Measurements from ENCODE around the gene ICE2. TPM values are rescaled to one million over a fixed set of nuclear protein-coding genes. Genes with fewer than 3 reads are reported as not detected.

ICE2 gene
- total RNA-seq, 1 experiment from 2014 or later = 28.5 TPM

DNA sequence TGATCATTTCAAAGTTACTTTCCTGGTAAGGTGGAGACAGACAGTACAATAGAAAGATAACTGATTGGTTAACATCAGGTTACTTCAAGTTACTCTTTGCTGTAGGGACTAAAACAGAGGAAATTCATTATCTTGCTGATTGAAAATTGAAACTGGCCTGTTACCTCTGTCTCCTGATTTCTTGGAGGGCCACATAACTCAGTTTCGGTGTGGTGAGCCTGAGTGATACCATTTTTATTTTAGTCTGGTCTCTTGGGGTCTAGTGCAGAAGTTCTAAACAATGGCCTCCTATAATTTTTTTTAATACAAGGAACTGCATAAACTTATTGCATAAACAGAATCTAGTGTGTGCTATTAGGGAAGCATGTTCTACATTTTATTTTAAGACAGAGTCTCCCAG, 1.2 kb upstream of the ICE2 start:
- peaks cover 3% of the 10 kb centered on the region; the same call in 1 of the 2 replicates for H3K36me3 ChIP-seq
- H3K27me3 ChIP-seq (replicated peaks) = no peaks in the 10 kb centered on the region
- H3K9me3 ChIP-seq (replicated peaks) = no peaks in the 10 kb centered on the region
- peaks cover 29% of the 10 kb centered on the region for H3K4me1 ChIP-seq (replicated peaks)
- H3K27ac ChIP-seq = no peak overlapping the region
- H3K4me3 ChIP-seq = no peak overlapping the region
- DNase-seq (ENCODE audit: low read depth in 1 of 2, low spot score in 2 of 2) = no peak

DNA sequence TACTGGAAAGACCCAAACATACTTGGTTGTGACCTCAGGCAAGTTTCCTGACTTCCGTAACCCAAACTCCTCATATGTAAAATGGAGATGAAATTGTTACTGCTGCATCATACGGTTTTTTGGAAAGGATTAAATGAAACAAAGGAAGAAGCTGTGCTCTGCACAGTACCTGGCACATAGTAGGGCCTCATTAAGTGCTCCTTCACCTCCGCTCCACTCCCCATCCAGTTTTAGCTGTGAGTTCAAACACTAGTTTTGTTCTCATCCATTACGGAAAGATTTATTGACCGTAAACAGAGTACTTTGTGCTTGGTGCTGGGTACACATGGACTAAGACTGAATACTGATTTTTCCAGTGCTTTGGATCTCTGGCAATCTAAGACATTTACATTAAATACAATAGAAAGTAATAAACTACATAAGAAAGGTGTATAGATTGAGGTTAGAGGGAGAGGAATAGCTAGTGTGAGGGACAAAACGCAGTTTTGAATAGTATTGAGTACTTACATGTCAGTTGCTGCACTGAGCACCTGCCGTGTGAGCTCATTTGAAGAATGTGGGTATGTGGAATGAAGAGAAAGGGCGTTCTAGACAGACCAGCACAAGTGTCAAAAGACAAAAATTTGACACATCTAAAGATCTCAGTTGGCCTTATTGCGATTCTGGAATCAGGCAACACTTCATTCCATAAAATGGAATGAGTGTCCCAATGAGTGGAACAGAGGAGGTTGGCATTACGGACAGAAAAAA, 594 bp upstream of the ICE2 start:
- H3K27me3 ChIP-seq (replicated peaks) = no peaks in the 10 kb centered on the region
- peaks cover 8% of the 10 kb centered on the region for H3K36me3 ChIP-seq
- H3K9me3 ChIP-seq (replicated peaks) = no peaks in the 10 kb centered on the region
- peak overlapping the region; percentile 62 for H3K4me3 ChIP-seq
- peak overlapping the region; percentile 77 for H3K27ac ChIP-seq
- no peak for DNase-seq (ENCODE audit: low read depth in 1 of 2, low spot score in 2 of 2)
- H3K4me1 ChIP-seq (replicated peaks) = peaks cover 29% of the 10 kb centered on the region

DNA sequence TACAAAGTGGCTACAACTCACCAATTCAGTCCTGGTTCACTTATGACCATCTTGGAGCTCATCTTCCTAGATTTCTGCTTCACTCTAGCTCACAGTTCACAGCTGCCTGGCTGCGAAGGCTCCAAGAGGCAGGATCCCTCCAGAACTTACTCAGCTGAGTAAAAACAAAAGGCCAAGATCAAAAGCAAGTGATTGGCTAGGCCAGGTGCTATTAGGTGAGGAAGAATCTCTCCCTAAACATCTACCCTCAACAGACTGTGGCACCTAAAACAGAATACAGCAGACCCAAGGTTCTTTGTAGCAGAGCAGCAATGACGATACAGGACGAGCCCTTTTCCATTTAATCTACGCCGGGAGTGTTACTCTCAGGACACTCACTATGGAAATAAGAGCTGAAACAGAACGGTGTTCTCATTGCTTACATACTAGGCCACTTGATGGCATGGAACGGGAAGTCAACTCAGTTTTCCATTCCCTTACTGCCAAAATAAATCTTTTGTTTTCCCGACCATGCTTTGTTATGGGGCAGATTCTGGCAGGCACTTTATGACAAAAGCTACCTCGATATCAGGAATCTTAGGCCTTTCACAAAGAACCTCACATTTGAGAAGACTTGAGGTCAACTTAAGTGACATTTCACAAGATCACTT, 901 bp downstream of the ICE2 start:
- peak overlapping the region; percentile 77 for H3K27ac ChIP-seq
- H3K4me3 ChIP-seq = peak overlapping the region; percentile 62
- H3K36me3 ChIP-seq = peaks cover 19% of the 10 kb centered on the region
- H3K9me3 ChIP-seq (replicated peaks) = no peaks in the 10 kb centered on the region
- peak in 1 of 2 experiments; percentile 42 for DNase-seq (ENCODE audit: low read depth in 1 of 2, low spot score in 2 of 2)
- H3K4me1 ChIP-seq (replicated peaks) = peaks cover 29% of the 10 kb centered on the region
- no peaks in the 10 kb centered on the region for H3K27me3 ChIP-seq (replicated peaks)

DNA sequence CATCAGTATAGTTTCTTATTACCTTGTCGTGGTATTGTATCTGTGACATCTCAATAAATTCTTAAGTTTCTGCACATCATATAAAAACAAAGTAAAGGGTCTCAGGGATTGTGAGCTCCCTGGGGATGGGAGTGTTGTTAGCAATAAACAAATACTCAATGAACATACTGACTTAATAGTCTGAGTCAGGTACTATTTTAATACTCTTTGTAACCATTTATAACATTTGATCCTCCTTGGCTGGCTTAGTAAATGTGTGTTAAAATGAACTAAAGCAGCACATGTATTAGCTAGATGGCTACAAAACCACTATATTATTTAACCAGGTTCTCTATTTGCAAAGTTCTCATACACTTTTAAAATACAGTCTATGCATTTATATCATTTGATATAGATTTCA, 1.8 kb downstream of the ICE2 start:
- Histone ChIP-seq H3K36me3 (peaks cover 22% of the 10 kb centered on the region), H3K27ac (peak overlapping the region; percentile 77), H3K27me3 (replicated peaks) (no peaks in the 10 kb centered on the region), H3K4me1 (replicated peaks) (peaks cover 29% of the 10 kb centered on the region), H3K9me3 (replicated peaks) (no peaks in the 10 kb centered on the region), H3K4me3 (no peak overlapping the region)
- DNase-seq (ENCODE audit: low read depth in 1 of 2, low spot score in 2 of 2) = no peak

DNA sequence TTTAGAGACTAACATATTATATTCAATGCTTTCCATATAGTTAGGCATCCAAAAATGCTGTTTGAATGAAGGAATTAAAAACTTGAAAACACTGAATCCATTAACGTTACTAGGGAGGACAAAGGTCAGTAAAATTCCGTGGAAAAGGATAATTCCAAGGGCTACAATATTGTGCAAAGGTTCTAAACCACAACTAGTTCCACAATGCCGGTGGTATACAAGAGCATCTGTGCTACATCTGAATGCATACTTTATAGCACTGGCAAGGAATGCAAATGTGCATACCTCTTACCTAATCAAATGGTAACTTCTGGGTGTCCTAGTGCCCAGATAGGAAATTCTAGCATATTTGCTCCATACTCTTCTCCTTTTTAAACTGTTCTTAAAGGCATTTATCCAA, 2.2 kb downstream of the ICE2 start:
- Histone ChIP-seq H3K4me1 (replicated peaks) (peaks cover 29% of the 10 kb centered on the region), H3K27me3 (replicated peaks) (no peaks in the 10 kb centered on the region), H3K4me3 (no peak overlapping the region), H3K27ac (peak overlapping the region; percentile 77), H3K36me3 (peaks cover 22% of the 10 kb centered on the region), H3K9me3 (replicated peaks) (no peaks in the 10 kb centered on the region)
- no peak for DNase-seq (ENCODE audit: low read depth in 1 of 2, low spot score in 2 of 2)

DNA sequence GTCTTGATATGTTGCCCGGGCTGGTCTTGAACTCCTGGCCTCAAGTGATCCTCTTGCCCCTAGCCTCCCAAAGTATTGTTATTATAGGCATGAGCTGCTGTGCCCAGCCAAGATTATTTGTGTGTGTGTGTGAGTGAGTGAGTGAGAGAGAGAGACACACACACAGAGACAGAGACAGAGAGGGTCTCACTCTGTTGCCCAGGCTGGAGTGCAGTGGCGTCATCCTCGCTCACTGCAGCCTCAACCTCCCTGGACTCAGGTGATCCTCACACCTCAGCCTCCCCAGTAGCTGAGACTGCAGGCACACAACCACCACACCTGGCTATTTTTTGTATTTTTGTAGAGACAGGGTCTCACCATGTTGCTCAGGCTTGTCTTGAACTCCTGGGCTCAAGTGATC, 5.8 kb downstream of the ICE2 start:
- peaks cover 37% of the 10 kb centered on the region for H3K36me3 ChIP-seq
- no peaks in the 10 kb centered on the region for H3K9me3 ChIP-seq (replicated peaks)
- H3K27ac ChIP-seq = no peak overlapping the region
- H3K4me3 ChIP-seq = no peak overlapping the region
- DNase-seq (ENCODE audit: low read depth in 1 of 2, low spot score in 2 of 2) = no peak
- H3K4me1 ChIP-seq (replicated peaks) = peaks cover 22% of the 10 kb centered on the region
- H3K27me3 ChIP-seq (replicated peaks) = no peaks in the 10 kb centered on the region

DNA sequence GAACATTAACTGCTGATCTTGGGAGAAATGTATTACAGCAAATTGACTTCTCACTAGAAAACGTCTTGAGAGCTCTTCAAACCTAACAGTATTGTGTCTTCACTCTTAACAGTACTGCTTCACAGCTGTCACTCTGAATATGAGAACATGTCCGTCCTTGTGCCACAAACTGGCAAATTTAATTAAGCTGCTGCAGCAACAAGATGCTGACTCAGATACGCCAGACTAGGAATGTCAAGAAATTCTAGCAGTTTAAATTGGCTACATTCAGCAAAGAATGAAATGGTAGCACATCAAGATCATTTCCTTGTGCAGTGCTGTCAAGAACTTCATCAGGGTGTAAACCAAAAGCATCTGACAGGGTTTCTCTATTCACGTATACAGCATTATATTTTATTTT, 7.6 kb downstream of the ICE2 start:
- Histone ChIP-seq H3K27ac (no peak overlapping the region), H3K36me3 (peaks cover 48% of the 10 kb centered on the region), H3K4me1 (replicated peaks) (peaks cover 4% of the 10 kb centered on the region), H3K9me3 (replicated peaks) (no peaks in the 10 kb centered on the region), H3K4me3 (no peak overlapping the region), H3K27me3 (replicated peaks) (no peaks in the 10 kb centered on the region)
- no peak for DNase-seq (ENCODE audit: low read depth in 1 of 2, low spot score in 2 of 2)

DNA sequence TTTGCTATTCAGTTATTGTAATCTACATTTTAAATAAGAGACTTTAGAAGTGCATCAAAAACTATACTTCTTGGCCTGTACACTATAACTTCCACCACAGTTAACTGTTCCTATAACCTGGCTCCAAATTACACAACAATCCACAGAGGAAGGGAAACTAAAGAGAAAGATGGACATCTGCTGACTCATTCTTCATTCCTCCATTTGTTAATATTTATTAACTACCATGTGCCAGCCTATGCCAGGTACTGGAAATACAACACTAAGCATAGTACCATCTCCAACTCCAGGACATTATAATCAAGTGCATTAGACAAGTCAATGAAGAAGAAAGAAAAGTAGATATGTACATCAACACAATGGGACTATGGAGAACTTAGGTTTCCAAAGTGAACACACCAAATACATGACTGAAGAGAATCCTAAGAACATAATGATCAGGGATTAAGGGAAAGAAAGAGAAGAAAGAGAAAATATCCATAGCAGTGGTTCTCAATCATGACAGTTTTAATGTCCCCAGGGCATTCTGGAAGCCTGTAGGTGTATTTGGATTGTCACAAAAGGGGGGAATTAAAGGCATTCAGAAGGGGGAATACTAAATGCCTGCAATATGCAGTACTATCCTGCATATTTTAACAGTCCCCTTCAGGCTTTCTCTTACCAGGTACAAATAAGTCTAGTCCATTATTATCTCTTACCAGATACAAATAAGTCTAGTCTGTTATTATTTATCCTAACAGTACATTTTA, 8.9 kb downstream of the ICE2 start:
- no peak overlapping the region for H3K27ac ChIP-seq
- H3K4me3 ChIP-seq = no peak overlapping the region
- no peaks in the 10 kb centered on the region; the same call in none of the 2 replicates for H3K4me1 ChIP-seq (replicated peaks)
- H3K36me3 ChIP-seq = peaks cover 51% of the 10 kb centered on the region
- H3K27me3 ChIP-seq (replicated peaks) = no peaks in the 10 kb centered on the region
- no peak for DNase-seq (ENCODE audit: low read depth in 1 of 2, low spot score in 2 of 2)
- no peaks in the 10 kb centered on the region for H3K9me3 ChIP-seq (replicated peaks)

DNA sequence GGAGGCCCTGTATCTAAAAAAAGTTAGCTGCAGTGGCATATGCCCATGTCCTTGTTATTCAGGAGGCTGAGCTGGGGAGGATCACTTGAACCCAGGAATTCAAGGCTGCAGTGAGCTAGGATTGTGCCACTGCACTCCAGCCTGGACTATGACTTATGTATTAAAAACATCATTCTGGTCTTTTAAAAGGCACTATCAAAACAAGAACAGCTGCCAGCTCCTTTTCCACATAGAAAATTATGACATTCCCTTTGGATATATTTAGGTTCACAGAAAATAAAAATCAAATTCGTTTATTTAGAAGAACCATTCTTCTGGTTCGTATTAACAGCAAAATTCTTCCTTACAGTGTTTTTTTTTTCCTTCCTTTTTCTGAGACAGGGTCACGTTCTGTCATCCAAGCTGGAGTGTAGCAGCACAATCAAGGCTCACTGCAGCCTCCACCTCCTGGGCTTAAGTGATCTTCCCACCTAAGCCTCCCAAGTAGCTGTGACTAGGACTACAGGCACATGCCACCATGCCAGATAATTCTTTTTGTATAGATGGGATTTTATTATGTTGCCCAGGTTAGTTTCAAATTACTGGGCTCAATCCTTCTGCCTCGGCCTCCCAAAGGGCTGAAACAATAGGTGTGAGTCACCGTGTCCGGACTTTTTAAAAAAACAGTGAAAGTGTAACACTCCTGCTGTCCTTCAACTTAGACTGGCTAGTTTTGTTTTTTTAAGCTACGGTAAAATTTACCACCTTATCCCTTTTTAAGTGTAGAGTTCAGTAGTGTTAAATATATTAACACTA, 13.9 kb downstream of the ICE2 start:
- DNase-seq (ENCODE audit: low read depth in 1 of 2, low spot score in 2 of 2) = peak in 1 of 2 experiments; percentile 56
- H3K4me1 ChIP-seq (replicated peaks) = no peaks in the 10 kb centered on the region; the same call in none of the 2 replicates
- H3K9me3 ChIP-seq (replicated peaks) = no peaks in the 10 kb centered on the region
- H3K27ac ChIP-seq = no peak overlapping the region
- no peaks in the 10 kb centered on the region for H3K27me3 ChIP-seq (replicated peaks)
- no peak overlapping the region for H3K4me3 ChIP-seq
- H3K36me3 ChIP-seq = peaks cover 31% of the 10 kb centered on the region

DNA sequence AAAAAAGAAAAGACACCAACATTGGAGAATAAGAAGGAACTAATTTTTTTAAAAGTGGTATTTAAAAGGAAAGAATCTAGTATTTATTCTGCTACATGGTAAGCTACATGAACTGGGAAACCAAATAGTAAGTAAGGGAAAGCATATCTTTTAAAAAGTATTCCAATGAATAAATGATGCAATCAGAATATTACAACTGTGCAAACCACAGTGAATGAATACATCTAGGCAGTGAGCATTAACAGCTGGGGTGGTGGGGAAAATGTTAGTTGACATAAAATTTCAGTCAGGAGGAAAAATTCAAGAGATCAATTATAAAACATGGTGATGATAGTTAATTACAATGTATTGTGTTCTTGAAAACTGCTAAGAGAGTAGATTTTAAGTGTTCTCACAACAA, 16.9 kb downstream of the ICE2 start:
- H3K4me1 ChIP-seq (replicated peaks) = no peaks in the 10 kb centered on the region; the same call in 1 of the 2 replicates
- H3K4me3 ChIP-seq = no peak overlapping the region
- no peak for DNase-seq (ENCODE audit: low read depth in 1 of 2, low spot score in 2 of 2)
- H3K9me3 ChIP-seq (replicated peaks) = no peaks in the 10 kb centered on the region
- H3K27me3 ChIP-seq (replicated peaks) = no peaks in the 10 kb centered on the region
- H3K27ac ChIP-seq = no peak overlapping the region
- H3K36me3 ChIP-seq = peaks cover 11% of the 10 kb centered on the region

DNA sequence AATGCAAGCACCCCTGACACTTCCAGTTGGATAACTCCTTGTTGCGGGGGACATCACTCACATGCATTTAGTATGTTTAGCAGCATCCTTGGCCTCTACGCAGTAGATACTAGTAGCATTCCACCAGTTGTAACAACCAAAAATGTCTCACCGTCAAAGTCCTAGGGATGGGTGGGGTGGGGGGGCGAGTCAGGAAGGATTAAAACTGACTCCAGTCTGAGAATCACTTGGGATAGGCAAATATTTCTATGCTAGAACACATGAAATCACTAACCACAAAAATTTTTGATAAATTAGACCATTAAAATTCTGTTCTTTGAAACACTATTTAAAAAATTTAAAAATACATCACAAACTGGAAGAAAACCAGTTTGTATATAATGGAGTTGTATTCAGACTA, 18.0 kb downstream of the ICE2 start:
- peaks cover 4% of the 10 kb centered on the region for H3K36me3 ChIP-seq
- DNase-seq (ENCODE audit: low read depth in 1 of 2, low spot score in 2 of 2) = no peak
- no peaks in the 10 kb centered on the region for H3K27me3 ChIP-seq (replicated peaks)
- H3K27ac ChIP-seq = no peak overlapping the region
- no peaks in the 10 kb centered on the region; the same call in 1 of the 2 replicates for H3K4me1 ChIP-seq (replicated peaks)
- H3K9me3 ChIP-seq (replicated peaks) = no peaks in the 10 kb centered on the region
- H3K4me3 ChIP-seq = no peak overlapping the region

DNA sequence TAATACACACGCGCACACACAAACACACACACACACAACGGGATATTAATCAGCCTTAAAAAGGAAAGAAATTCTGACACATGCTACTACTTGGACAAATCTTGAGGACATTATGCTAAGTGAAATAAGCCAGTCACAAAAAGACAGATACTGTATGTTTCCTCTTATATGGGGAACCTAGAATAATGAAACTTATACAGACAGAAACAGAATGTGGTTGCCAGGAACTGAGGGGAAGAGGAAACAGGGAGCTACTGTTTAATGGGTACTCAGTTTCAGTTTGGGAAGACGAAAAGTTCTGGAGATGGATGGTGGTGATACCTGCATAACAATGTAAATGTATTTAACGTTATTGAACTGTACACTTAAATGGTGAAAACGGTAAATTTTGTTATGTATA, 20.2 kb downstream of the ICE2 start:
- Histone ChIP-seq H3K9me3 (replicated peaks) (no peaks in the 10 kb centered on the region), H3K27ac (no peak overlapping the region), H3K4me3 (no peak overlapping the region), H3K27me3 (replicated peaks) (no peaks in the 10 kb centered on the region), H3K36me3 (peaks cover 16% of the 10 kb centered on the region), H3K4me1 (replicated peaks) (no peaks in the 10 kb centered on the region)
- DNase-seq (ENCODE audit: low read depth in 1 of 2, low spot score in 2 of 2) = no peak

DNA sequence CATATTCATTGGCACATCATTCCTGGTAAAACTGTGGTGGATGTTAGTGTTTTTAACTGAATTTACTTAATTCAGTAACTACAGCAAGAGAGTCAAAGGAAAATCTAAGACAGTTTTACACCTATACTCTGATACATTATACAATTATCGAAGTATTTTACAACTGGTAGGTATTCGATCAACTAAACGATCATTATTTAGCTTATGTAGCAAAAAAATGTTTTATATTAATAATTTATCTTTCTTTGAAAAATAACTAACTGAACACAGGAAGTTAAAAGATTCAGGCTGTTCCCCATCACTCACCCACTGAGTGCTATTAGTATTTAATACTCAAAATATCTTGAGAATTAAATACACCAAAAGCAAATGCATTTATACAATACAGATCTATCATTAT, 21.0 kb downstream of the ICE2 start:
- no peaks in the 10 kb centered on the region for H3K27me3 ChIP-seq (replicated peaks)
- no peaks in the 10 kb centered on the region for H3K9me3 ChIP-seq (replicated peaks)
- peaks cover 22% of the 10 kb centered on the region for H3K36me3 ChIP-seq

More for the DNA sequence above, 21.0 kb downstream of the ICE2 start:
- H3K4me3 ChIP-seq = no peak overlapping the region
- no peak overlapping the region for H3K27ac ChIP-seq
- no peak for DNase-seq (ENCODE audit: low read depth in 1 of 2, low spot score in 2 of 2)
- H3K4me1 ChIP-seq (replicated peaks) = no peaks in the 10 kb centered on the region
